ENCODE measurements around the gene EXOSC10.

- TF ChIP-seq FOXJ3 (CRISPR knock-in tag; IDR thresholded peaks at IDR 0.05; ENCODE audit: borderline replicate concordance) (no peak), ZNF234 (CRISPR knock-in tag; conservative IDR thresholded peaks at IDR 0.05) (no peak), CTCF (CRISPR knock-in tag; IDR thresholded peaks at IDR 0.05) (no peak), ZNF891 (CRISPR knock-in tag; IDR thresholded peaks at IDR 0.05) (no peak), ZBTB4 (CRISPR knock-in tag; IDR thresholded peaks at IDR 0.05; ENCODE audit: borderline replicate concordance) (no peak), NFIB (CRISPR knock-in tag; IDR thresholded peaks at IDR 0.05; ENCODE audit: borderline replicate concordance) (no peak), ELK4 (CRISPR knock-in tag; IDR thresholded peaks at IDR 0.05; ENCODE audit: borderline replicate concordance) (no peak), MYC (CRISPR knock-in tag; IDR thresholded peaks at IDR 0.05; ENCODE audit: borderline replicate concordance) (no peak), MTF1 (CRISPR knock-in tag; IDR thresholded peaks at IDR 0.05) (no peak), TAF1 (CRISPR knock-in tag; IDR thresholded peaks at IDR 0.05) (no peak)
Measured at GRCh38 chr1:11124965-11125364, 25.3 kb upstream of the EXOSC10 start.

All from HepG2 (cell line).